Fibroblast of skin of left biceps (primary cell): ENCODE measurements around the gene VSX2.
A peak's percentile ranks its signal among the peaks of the same experiment; 100 is the strongest.

Source experiments
- DNase-seq, 2 experiments: peaks; one replicate each; pipeline ENCODE4 v3.0.0-alpha.2; 2013; ENCODE audit warnings: low read depth in 2 of 2

The VSX2 gene

DNA sequence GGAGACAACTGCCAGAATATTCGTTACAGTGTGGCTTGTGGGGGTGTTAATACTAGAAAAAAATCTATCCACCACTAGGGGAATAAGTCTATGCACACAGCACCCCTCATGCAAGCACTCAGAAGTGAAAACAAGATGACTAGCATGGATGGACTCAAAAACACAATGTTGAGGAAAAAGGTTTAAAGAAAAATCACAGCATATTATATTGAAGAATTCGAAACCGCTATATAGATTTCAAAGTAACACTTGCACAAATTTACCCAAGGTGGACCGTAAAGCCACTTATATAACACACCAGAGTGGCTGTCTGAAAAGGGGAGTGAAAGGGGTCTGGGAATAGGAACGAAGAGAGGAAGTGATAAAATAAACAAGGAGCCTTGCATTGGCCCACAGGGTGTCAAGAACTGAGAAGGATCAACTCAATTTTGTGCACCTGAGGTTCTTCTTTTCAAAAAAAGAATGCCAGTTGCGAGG, 62.9 kb downstream of the VSX2 start:
- DNase-seq, result peak; percentile 9 to 19

GRCh38 chr14:74302634-74303569, 63.7 kb downstream of the VSX2 start, which contains the start of gene ABCD4:
Gene ABCD4 (minus strand): TSS chr14:74302934. CDS start chr14:74302912, 22 bp downstream.
- peak; percentile 77 for DNase-seq

DNA sequence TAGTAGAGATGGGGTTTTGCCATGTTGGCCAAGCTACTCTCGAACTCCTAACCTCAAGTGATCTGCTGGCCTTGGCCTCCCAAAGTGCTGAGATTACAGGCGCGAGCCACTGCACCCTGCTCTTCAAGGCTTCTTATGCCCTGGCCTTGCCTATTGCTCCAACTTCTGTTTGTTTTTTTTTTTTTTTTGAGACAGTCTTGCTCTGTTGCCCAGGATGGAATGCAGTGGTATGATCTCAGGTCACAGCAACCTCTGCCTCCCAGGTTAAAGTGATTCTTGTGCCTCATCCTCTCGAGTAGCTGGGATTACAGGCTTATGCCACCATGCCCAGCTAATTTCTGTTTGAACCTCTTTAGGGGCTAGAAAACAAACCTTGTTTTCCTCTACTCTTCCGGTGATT, 69.4 kb downstream of the VSX2 start:
- no peak for DNase-seq

GRCh38 chr14:74309125-74310022, 70.1 kb downstream of the VSX2 start:
- DNase-seq, result no peak

DNA sequence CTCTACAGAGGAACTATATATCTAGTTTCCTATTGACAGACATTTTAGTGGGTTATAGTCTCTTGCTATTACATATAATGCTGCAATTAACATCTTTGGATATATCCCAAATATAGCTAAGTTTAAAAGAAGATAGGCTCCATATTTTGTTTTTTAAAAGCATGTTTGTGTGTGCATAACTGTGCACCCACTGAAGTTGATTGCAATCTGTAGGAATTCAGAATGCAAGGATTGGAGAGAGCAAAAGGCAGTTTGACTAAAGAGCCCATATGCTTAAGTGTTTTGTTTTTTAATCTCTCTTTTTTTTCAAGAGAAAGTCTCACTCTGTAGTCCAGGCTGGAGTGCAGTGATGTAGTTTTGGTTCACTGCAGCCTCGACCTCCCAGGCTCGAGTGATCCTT, 72.9 kb downstream of the VSX2 start:
- no peak for DNase-seq
